Measurements from ENCODE around the gene COL9A3.
A peak's percentile ranks its signal among the peaks of the same experiment; 100 is the strongest.

COL9A3 gene

GRCh38 chr20:62816884-62817873, at the start of gene COL9A3:
COL9A3 (plus strand) TSS chr20:62817050; CDS start chr20:62817065, 15 bp downstream.
- no peak for DNase-seq

GRCh38 chr20:62768234-62768546, 48.7 kb upstream of the COL9A3 start:
- no peak for DNase-seq

GRCh38 chr20:62768551-62769287, 48.1 kb upstream of the COL9A3 start:
- DNase-seq = no peak

GRCh38 chr20:62769346-62770071, 47.3 kb upstream of the COL9A3 start:
- no peak for DNase-seq

- DNase-seq = no peak
Observed at GRCh38 chr20:62770111-62770910, 46.5 kb upstream of the COL9A3 start.

GRCh38 chr20:62770916-62771315, 45.9 kb upstream of the COL9A3 start:
- DNase-seq = no peak

GRCh38 chr20:62771396-62772102, 45.3 kb upstream of the COL9A3 start:
- no peak for DNase-seq

GRCh38 chr20:62772103-62772611, 44.7 kb upstream of the COL9A3 start:
- no peak for DNase-seq

GRCh38 chr20:62772619-62772989, 44.2 kb upstream of the COL9A3 start:
- DNase-seq = no peak

GRCh38 chr20:62772990-62773844, 43.6 kb upstream of the COL9A3 start:
- no peak for DNase-seq

GRCh38 chr20:62773845-62774714, 42.8 kb upstream of the COL9A3 start:
- DNase-seq = no peak

GRCh38 chr20:62774762-62775161, 42.1 kb upstream of the COL9A3 start:
- no peak for DNase-seq

GRCh38 chr20:62775206-62775605, 41.6 kb upstream of the COL9A3 start:
- no peak for DNase-seq

- no peak for DNase-seq
Observed at GRCh38 chr20:62776035-62776691, 40.7 kb upstream of the COL9A3 start.

GRCh38 chr20:62776692-62777527, 39.9 kb upstream of the COL9A3 start:
- peak; percentile 51 for DNase-seq

- no peak for DNase-seq
Observed at GRCh38 chr20:62777528-62777830, 39.4 kb upstream of the COL9A3 start.

GRCh38 chr20:62778058-62778457, 38.8 kb upstream of the COL9A3 start:
- DNase-seq = no peak

All from stimulated activated naive CD4-positive, alpha-beta T cell treated with Interleukin-2 at 50 U/mL for 16 hours (primary cell).